Cardiac muscle cell (in vitro differentiated cells and primary cell): ENCODE results near the gene TOR1AIP2. TPM values are rescaled to one million over a fixed set of nuclear protein-coding genes. Genes with fewer than 3 reads are reported as not detected.

Source experiments
- DNase-seq, 2 donors: peaks; one replicate each; pipeline versions ENCODE4 v3.0.0 to v3.0.0-alpha.2; 2010 to 2017; ENCODE audit warnings: low read depth in 1 of 2, low spot score in 1 of 2
- H3K27ac ChIP-seq: fragments of 200-600 bp; sonication (generic); 2 replicates; pipeline ENCODE4 v1.5.1; 2016
- H3K27me3 ChIP-seq: fragments of 200-600 bp; sonication (generic); 2 replicates; pipeline ENCODE4 v1.6.0; 2016; ENCODE audit warnings: control low read depth
- H3K36me3 ChIP-seq: fragments of 200-600 bp; sonication (generic); 2 replicates; pipeline ENCODE4 v1.5.1; 2016; ENCODE audit warnings: control low read depth
- H3K4me1 ChIP-seq: fragments of 200-600 bp; sonication (generic); 2 replicates; pipeline ENCODE4 v1.8.1; 2017; ENCODE audit warnings: low read depth, mild to moderate bottlenecking, mixed run types
- H3K4me3 ChIP-seq: fragments of 200-600 bp; sonication (generic); 2 replicates; pipeline ENCODE4 v1.5.1; 2016; ENCODE audit warnings: mild to moderate bottlenecking
- H3K9me3 ChIP-seq: fragments of 200-600 bp; sonication (generic); 2 replicates; pipeline ENCODE4 v1.5.1; 2017; ENCODE audit warnings: low read depth, mild to moderate bottlenecking, control low read depth
- CTCF ChIP-seq: IDR thresholded peaks from 2 replicates; pipeline ENCODE4 v1.5.1; 2012; ENCODE audit warnings: low read depth, mild to moderate bottlenecking, low read length
- polyA plus RNA-seq: library from polyadenylated mRNA; unstranded; fragments of >200 nt; fragmentation: Nextera tagmentation; extraction: Ambion mirVana; gene quantifications from 2 replicates; pipeline ENCODE4 v1.2.1, GENCODE V29; 2016
- total RNA-seq: library from RNA; depleted of rRNA; stranded (reverse); fragments of >200 nt; gene quantifications from 2 replicates; pipeline ENCODE4 v1.2.3, GENCODE V29; 2016

The TOR1AIP2 gene
- total and polyA plus RNA-seq, 2 experiments from 2014 or later = 20.7 to 75.6 TPM

- Histone ChIP-seq H3K4me1 (no peaks in the 10 kb centered on the region), H3K27ac (no peak overlapping the region), H3K4me3 (no peak overlapping the region), H3K27me3 (peaks cover 11% of the 10 kb centered on the region), H3K36me3 (no peaks in the 10 kb centered on the region), H3K9me3 (no peaks in the 10 kb centered on the region)
- no peak for TF ChIP-seq CTCF
- DNase-seq = no peak
Measured at GRCh38 chr1:179818260-179818659, 59.3 kb downstream of the TOR1AIP2 start.

GRCh38 chr1:179817789-179818188 lies 59.8 kb downstream of the TOR1AIP2 start:
- Histone ChIP-seq H3K27me3 (peaks cover 11% of the 10 kb centered on the region), H3K27ac (no peak overlapping the region), H3K4me3 (no peak overlapping the region), H3K9me3 (no peaks in the 10 kb centered on the region), H3K4me1 (no peaks in the 10 kb centered on the region), H3K36me3 (no peaks in the 10 kb centered on the region)
- peak in 1 of 2 donors; percentile 73 for DNase-seq
- no peak for TF ChIP-seq CTCF

DNA sequence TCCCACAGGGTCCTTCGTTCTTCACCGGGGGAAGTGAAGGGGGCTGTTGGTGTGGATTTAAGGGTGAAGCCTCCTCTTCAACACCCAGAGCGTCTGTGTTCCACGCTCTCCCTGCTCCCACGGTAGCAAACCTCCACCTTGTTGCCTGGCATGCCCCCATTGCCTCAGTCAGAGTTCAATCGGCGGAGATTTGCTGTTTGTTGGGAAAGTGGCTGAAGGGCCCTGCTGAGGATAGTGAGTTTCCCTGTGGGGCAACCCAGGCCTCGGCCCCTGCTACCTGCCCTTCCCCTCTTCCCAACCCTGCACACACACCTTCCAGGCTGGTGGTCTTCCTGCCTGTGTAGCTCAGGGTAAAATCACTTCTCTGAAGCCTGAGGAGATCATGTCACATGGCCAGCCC lies 60.5 kb downstream of the TOR1AIP2 start:
- no peak for TF ChIP-seq CTCF
- H3K4me3 ChIP-seq = no peak overlapping the region
- H3K27ac ChIP-seq = no peak overlapping the region
- peaks cover 19% of the 10 kb centered on the region for H3K27me3 ChIP-seq
- no peaks in the 10 kb centered on the region for H3K36me3 ChIP-seq
- no peak for DNase-seq
- no peaks in the 10 kb centered on the region for H3K9me3 ChIP-seq
- H3K4me1 ChIP-seq = no peaks in the 10 kb centered on the region

DNA sequence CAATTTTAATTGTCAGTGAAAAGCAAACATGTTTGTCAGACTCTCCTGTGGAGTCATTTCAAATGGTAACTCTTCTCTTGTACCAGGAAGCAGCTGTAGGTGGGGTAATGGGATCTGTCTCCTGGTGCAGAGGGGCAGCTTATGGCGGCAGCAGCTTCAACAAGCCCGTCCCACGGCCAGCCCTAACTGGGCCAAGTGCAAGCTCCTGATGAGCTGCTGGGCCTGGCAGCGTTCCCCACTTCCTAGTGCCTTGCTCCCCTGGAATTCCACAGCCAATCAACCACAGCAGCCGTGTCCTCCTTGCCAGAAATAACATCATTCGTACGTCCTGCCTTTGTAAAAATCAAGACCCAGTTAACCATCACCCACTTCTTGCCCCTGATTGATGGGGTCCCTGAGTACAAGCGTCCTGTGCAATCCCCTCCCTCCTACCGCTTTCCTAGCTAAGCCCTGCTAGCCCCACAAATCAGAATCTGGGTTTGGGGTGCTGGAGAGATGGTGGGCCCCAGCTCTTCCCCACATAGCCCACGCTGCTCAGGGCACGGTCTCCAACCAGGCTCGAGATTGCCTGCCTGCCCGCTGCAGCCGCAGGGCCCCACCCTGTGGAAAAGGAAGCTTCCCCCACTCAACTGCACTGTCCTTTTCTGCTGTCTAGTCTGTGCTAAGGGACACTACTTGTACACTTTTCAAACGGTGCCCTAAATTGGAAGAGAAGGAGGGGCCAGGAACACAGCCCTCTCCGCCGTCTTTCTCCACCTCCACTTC lies 61.2 kb downstream of the TOR1AIP2 start:
- peak in 1 of 2 donors; percentile 73 for DNase-seq
- peaks cover 26% of the 10 kb centered on the region for H3K27me3 ChIP-seq
- H3K9me3 ChIP-seq = no peaks in the 10 kb centered on the region
- H3K36me3 ChIP-seq = no peaks in the 10 kb centered on the region
- TF ChIP-seq CTCF = no peak
- H3K4me1 ChIP-seq = no peaks in the 10 kb centered on the region
- H3K4me3 ChIP-seq = no peak overlapping the region
- H3K27ac ChIP-seq = no peak overlapping the region

- no peaks in the 10 kb centered on the region for H3K9me3 ChIP-seq
- H3K4me3 ChIP-seq = peak overlapping the region; percentile 27
- H3K27ac ChIP-seq = no peak overlapping the region
- DNase-seq = no peak
- no peak for TF ChIP-seq CTCF
- H3K4me1 ChIP-seq = no peaks in the 10 kb centered on the region
- peaks cover 33% of the 10 kb centered on the region for H3K27me3 ChIP-seq
- H3K36me3 ChIP-seq = no peaks in the 10 kb centered on the region
Measured at GRCh38 chr1:179815641-179816040, 62.0 kb downstream of the TOR1AIP2 start.
